GM19328 (cell line): ENCODE measurements around the gene NAA38.
"Not testable (repeated sequence)": the region's sequence is repeated elsewhere in the genome, so short reads cannot be mapped to it uniquely, and the experiment has no call there.

ENCODE experiments used
- ATAC-seq: cut with Tn5 transposase; IDR thresholded peaks from one replicate; pipeline ENCODE4 v1.9.1; 2021; ENCODE audit warnings: mild to moderate bottlenecking, moderate library complexity; ENCODE audit not compliant: unreplicated experiment

The NAA38 gene

DNA sequence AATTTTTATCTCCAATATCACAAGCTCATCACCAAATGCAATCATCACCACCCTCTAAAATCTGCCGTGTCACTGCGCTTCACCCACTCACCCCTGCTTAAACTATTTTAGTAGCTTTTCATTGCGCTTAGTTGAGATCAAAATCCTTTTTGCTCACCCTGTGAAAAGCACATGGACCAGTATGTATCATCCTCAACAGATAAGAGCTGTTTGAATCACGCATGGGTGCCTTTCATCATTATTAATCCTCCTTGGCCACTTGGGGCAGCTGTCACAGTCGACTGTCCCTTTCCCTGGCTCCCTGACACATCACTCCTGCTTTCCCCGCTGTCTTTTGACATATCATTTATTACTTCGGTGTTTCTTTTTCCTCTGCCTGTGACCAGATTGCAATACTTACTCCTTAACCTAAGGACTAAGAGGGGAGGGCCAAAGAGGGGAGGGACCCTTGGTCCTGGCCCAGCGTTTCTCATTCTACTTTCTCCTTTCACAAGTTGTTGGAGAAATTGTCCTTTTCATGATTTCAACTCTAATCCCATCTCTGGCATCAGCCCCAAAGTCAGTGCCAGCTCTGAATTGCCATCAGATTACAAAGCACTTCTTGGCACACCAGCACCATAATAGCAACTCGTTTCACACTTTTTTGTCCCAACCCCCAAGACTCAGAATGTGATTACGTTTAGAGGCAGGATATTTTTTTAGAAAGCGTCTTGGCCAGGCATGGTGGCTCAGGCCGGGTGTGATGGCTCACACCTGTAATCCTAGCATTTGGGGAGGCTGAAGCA, 32.0 kb downstream of the NAA38 start:
- no peak for ATAC-seq

- no peak for ATAC-seq
These were observed 33.1 kb downstream of the NAA38 start for GRCh38 chr17:7824021-7824924.

DNA sequence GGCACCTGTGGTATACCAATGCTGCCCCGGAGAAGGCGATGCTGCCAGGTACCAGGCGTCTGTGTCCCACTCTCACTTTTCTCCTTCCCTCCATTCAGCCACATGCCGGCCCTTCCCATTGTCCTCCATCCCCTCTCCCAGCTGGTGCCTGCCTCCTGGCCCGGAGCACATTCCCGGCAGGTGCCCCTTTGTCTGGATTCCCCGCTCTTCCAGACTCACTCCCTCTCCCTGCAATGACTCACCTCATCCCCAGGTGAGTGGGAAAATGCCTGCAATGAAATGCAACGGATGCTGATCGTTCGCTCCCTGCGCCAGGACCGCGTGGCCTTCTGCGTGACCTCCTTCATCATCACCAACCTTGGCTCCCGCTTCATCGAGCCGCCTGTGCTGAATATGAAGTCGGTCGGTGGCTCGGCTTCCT, 33.8 kb downstream of the NAA38 start:
- ATAC-seq = no peak

GRCh38 chr17:7822126-7822525, 35.2 kb downstream of the NAA38 start:
- ATAC-seq = no peak

GRCh38 chr17:7820231-7820630, 37.1 kb downstream of the NAA38 start:
- no peak for ATAC-seq

- ATAC-seq = no peak
These were observed 38.4 kb downstream of the NAA38 start for GRCh38 chr17:7818746-7819645.

- no peak for ATAC-seq
These were observed 39.3 kb downstream of the NAA38 start for GRCh38 chr17:7818026-7818425.

DNA sequence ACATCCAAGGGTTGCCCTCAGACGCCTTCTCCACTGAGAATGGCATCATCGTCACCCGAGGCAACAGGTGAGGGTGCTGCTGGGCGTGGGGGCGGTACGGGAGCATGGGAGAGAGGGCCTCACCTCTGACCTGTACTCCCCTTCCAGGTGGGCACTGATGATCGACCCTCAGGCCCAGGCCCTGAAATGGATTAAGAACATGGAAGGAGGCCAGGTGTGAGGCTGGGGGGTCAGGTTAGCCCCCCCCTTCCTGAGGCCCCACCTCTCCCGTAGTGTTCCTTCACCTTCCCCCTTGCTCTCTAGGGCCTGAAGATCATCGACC, 39.8 kb downstream of the NAA38 start:
- ATAC-seq = no peak

DNA sequence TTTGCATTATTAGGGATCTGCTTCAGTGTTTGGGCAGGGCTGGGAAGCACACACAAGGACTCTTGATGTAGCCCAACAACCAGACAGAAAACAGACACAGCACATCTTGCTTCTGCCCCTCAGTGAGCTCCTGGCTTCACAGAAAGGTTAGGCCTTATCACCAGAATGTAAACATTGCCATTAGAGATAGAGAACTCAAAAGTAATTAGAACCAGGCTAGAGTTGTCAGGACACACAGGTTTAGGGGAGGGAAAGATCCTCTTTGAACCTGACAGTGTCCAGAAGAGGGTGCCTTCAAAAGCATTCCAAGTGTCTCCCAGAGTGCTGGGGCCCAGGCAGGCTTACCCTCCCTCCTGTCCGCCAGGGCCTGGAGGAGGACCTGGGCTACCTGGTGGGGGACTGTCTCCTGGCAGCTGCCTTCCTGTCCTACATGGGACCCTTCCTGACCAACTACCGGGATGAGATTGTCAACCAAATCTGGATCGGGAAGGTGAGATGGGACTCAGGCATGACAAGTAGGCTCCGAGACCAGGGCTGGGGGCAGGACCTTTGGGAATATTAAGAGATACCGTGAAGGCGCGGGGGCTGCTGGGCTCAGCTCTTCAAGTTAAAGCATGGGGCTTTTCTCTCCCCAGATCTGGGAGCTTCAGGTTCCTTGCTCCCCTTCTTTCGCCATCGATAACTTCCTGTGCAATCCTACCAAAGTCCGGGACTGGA, 40.3 kb downstream of the NAA38 start:
- ATAC-seq = no peak

- ATAC-seq = no peak
These were observed 42.4 kb downstream of the NAA38 start for GRCh38 chr17:7814969-7815368.

DNA sequence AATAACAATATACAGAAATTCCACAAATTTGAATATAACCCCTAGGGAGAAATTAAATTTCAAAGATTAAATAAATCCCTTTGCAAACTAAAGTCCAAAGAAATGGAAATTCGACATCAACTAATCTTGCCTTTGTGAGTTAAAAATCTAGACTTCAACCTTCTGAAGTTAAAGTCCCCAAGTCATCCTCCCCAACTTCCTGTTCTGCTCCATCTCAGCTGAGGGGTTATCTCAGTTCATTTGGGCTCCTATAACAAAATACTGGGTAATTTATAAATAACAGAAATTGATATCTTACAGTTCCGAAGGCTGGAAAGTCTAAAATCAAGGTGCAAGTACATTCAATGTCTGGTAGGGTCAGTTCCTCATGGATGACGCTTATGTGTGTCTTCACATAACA, 46.1 kb downstream of the NAA38 start:
- ATAC-seq = no peak

- ATAC-seq = not testable (repeated sequence)
These were observed 47.5 kb downstream of the NAA38 start for GRCh38 chr17:7809791-7810343.

DNA sequence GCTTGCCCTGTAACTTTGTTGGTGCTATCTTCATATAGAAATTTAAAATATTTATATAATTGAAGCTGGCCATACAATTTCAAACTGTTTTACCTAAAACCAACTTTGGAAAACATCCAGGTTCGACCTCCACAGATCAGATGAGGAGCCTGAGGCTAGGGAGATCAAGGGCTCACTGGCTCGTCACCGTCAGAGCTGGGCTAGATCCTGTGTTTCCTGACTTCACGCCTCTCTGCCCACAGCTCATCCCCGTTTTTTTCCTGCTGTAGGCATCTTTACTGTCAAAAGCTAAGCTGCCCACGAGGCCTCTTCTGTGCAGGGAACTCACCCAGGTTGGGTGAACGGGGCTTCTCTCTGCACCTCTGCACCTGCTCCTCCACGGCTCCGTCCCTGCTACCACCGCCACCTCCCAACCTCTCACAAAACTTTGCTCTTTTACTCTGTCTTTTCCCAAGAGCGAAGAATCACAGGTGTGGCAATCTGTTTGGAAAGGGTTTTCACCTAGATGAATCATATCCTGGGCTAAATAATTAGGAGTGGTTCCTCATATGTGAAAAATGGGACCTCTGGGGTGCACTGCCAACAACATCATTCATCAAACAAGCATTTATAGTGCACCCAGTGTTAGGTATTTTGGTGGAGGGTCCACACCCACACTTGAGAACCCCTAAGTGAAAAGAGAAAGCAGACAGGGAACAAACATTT, 48.1 kb downstream of the NAA38 start:
- no peak for ATAC-seq

GRCh38 chr17:7807206-7807605, 50.2 kb downstream of the NAA38 start:
- no peak for ATAC-seq
